Metanephros (tissue), 2 donors: ENCODE results near the gene ACSS3. TPM values are rescaled to one million over a fixed set of nuclear protein-coding genes. Genes with fewer than 3 reads are reported as not detected.

Source experiments
- small RNA-seq: library from RNA; depleted of rRNA; stranded (forward); fragments of <200 nt; gene quantifications from one replicate; pipeline ENCODE3, GENCODE V24; 2014; ENCODE audit warnings: low replicate concordance
- total RNA-seq: library from RNA; depleted of rRNA; stranded (reverse); fragments of >200 nt; gene quantifications from one replicate; pipeline ENCODE4 v1.2.3, GENCODE V29; 2014

Gene ACSS3, protein sequence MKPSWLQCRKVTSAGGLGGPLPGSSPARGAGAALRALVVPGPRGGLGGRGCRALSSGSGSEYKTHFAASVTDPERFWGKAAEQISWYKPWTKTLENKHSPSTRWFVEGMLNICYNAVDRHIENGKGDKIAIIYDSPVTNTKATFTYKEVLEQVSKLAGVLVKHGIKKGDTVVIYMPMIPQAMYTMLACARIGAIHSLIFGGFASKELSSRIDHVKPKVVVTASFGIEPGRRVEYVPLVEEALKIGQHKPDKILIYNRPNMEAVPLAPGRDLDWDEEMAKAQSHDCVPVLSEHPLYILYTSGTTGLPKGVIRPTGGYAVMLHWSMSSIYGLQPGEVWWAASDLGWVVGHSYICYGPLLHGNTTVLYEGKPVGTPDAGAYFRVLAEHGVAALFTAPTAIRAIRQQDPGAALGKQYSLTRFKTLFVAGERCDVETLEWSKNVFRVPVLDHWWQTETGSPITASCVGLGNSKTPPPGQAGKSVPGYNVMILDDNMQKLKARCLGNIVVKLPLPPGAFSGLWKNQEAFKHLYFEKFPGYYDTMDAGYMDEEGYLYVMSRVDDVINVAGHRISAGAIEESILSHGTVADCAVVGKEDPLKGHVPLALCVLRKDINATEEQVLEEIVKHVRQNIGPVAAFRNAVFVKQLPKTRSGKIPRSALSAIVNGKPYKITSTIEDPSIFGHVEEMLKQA
- 38.7 TPM for total RNA-seq

GRCh38 chr12:81077686-81078441 lies at the start of gene ACSS3:
Gene ACSS3 (plus strand): TSS chr12:81078079. CDS start chr12:81078121, 42 bp downstream.

Small RNA genes lying within 50 kb of the gene (small RNA-seq; reads per million reads assigned to genes)
- gene MIR4699 = 0.12 reads per million

Other genes starting within 250 kb of the ACSS3 start
- gene LIN7A, start 140.1 kb upstream of the ACSS3 start, total RNA-seq = 17.6 TPM